NCI-H146 (cell line): Measurements from ENCODE around the gene GUCY1A2.
"Not testable (repeated sequence)": the region's sequence is repeated elsewhere in the genome, so short reads cannot be mapped to it uniquely, and the experiment has no call there.

Source experiments
- DNase-seq: peaks from one replicate; lab custom pipeline; 2025; lab: John Stamatoyannopoulos, UW

GUCY1A2 gene, protein sequence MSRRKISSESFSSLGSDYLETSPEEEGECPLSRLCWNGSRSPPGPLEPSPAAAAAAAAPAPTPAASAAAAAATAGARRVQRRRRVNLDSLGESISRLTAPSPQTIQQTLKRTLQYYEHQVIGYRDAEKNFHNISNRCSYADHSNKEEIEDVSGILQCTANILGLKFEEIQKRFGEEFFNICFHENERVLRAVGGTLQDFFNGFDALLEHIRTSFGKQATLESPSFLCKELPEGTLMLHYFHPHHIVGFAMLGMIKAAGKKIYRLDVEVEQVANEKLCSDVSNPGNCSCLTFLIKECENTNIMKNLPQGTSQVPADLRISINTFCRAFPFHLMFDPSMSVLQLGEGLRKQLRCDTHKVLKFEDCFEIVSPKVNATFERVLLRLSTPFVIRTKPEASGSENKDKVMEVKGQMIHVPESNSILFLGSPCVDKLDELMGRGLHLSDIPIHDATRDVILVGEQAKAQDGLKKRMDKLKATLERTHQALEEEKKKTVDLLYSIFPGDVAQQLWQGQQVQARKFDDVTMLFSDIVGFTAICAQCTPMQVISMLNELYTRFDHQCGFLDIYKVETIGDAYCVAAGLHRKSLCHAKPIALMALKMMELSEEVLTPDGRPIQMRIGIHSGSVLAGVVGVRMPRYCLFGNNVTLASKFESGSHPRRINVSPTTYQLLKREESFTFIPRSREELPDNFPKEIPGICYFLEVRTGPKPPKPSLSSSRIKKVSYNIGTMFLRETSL

DNA sequence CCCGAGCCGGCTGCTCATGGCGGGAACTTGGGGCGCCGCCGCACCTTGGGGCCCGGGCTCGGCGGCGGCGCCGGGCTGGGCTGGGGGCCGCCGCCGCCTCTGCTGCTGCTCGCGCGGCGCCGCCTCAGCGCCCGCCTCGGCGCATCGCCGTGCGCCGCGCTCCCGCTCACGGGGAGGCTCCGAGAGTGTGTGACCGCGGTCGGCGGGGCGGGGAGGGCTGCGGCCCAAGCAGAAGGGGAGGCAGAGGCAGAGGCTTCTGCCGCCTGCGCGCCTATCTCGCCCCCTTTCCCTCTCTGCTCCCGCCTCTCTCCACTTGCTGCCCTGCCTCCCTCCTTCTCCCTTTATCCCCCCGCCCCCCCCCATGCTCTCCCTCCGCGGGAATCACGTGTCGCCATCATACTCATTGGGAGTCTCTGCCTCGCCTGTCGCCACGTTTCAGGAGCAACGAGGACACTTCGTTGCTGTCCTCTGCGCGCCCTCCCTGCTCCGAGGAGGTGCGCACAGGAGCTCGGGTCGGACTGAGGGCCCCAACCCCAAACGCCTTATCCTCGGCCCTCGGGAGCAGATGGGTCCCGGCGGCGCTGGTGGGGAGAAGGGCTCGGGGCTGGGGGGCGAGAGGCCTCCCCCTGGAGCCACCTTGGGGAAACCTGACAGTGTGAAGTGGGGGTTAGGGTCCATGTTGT lies at the start of gene GUCY1A2:
TSS of gene GUCY1A2 (minus strand) at position 258 of the 683 bp plus-strand sequence. CDS start 421 bp downstream, outside the sequence.
- DNase-seq = peak; percentile 45

DNA sequence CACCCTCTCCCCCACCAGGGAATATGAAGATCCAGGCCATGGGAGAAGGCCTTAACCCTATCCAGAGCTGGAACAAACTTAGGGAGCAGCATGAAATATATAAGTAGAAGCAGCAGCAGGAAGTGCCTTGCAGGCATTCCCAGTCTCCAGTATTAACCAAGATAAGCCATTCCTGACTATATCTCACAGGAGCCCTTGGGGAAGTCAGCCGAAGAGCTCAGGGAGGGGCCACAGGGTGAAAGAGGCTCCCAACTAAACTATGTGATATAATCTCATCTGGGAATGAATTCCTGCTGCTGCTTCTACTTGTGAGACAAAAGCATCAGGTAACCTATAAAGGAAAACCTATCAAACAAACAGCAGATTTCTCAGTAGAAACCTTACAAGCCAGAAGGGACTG lies 36.1 kb upstream of the GUCY1A2 start:
- DNase-seq = no peak

DNA sequence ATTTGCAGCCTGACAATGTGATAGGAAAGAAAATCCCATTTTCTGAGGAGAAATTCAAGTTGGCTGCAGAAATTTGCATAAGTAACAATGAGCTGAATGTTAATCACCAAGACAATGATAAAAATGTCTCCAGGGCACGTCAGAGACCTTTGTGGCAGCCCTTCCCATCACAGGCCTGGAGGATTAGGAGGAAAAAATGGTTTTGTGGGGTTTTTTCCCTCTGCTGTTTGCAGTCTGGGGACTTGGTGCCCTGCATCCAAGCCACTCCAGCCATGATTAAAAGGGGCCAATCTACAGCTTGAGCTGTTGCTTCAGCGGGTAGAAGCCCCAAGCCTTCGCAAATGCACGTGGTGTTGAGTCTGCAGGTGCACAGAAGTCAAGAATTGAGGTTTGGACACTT lies 33.1 kb upstream of the GUCY1A2 start:
- not testable (repeated sequence) for DNase-seq

DNA sequence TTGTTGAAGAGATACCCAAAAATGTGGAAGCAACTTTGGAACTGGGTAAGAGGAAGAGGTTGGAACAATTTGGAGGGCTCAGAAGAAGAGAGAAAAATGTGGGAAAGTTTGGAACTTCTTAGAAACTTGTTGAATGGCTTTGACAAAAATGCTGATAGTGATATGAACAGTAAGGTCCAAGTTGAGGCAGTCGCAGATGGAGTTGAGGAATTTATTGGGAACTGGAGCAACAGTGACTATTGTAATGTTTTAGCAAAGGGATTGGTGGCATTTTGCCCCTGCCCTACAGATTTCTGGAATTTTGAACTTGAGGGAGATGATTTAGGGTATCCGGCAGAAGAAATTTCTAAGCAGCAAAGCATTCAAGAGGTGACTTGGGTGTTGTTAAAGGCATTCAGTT lies 32.6 kb upstream of the GUCY1A2 start:
- DNase-seq = not testable (repeated sequence)

DNA sequence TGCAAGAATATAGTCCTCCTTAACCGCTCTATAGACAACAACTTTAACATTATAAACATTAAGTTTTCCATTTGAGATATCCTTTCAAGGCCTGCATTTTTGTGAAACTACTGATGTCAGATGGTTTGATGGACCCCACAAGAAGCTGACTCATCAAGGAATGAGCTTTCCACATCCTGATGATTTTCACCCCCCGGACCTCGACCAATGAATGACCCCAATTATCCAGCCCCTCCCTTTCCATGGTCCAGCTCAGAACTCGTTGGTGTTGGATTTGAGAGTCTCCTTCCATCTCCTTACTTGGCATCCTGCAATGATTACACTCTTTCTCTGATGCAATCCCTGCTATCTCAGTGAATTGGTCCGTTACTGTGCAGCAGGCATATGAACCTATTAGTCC lies 31.8 kb upstream of the GUCY1A2 start:
- DNase-seq = no peak

DNA sequence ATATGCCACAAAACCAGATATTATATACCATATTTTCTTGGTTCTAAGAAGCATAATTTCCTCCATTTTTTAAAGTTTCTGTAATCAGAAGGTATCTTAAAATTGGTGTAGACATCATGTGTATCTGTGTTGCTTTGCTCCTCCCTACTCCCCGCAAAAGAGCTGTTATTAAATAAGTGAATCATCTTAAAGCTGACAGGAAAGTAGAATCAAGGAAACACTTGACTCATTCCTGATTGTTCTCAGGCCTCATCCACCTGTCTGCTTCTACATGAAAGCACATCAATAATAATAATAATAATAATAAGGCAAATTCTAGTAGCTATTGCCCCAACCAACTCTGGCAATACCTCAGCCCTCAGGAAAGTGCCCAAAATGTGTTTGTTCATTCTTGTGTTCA lies 26.2 kb upstream of the GUCY1A2 start:
- DNase-seq = no peak

DNA sequence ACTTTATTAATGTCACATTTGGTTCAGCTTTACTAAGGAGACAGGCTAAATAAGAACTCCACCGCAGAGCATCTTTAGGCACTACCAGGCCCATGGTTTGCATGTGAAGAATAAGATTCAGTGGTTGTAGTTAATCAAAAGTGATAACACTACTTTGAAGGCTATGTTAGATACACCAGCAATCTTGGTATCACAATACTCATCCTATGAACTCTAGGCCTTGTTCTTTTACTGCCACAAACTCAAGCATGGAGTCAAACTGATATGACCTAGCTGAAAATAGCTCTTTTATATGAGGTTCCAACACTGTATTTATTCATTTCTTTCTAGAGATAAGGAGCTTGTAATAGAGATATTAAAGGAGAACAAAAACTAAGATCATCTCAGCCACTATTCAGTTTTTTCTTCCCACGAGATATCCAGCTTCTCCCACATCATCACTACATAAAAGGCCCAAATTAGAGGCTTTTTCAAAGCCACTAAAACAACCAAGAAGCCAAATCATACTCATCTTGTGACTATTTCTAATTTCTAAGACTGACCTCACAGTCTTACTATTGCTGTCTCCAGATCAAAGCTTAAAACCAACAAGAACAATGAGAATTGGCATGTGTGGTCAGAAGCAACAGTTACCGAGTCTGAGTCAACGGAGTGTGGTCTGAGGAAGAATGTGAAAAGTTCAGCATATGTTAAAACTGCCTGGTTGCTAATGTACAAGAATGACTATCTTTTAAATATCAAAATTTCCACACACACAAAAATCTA lies 25.1 kb upstream of the GUCY1A2 start:
- DNase-seq = no peak

DNA sequence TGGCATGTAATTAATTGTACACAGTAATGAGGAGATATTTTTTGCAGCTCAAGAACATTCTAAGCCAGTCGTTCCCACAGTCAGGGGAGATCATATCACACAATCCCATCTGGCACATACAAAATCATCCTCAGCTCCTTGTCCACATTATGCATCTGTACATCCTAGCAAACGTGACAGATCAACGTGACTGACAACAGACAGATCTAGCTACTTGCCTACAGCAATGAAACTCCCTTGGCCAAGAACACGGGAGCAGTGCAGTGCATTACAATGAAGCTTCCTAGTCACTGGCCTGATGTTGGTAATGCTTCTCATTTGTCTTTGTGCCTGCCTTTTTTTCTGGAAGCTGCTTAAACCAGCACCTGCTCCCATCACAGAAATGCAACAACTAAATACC lies 24.5 kb upstream of the GUCY1A2 start:
- DNase-seq = no peak

DNA sequence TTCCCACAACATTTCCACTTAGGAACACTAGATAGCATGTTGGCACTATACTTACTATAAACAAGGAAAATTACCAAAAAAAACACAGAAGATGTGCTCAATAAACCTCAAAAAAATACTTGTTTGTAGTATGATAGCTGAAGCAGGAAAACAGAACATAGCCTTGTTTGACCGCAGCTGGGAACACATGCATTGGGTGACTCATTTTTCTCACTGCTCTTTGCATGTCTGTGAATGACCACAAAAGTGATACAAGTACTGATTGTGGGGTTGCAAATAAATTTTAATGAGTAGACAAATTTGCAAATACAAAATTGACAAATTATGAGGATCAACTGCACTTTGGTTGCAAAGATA lies 22.8 kb upstream of the GUCY1A2 start:
- no peak for DNase-seq

DNA sequence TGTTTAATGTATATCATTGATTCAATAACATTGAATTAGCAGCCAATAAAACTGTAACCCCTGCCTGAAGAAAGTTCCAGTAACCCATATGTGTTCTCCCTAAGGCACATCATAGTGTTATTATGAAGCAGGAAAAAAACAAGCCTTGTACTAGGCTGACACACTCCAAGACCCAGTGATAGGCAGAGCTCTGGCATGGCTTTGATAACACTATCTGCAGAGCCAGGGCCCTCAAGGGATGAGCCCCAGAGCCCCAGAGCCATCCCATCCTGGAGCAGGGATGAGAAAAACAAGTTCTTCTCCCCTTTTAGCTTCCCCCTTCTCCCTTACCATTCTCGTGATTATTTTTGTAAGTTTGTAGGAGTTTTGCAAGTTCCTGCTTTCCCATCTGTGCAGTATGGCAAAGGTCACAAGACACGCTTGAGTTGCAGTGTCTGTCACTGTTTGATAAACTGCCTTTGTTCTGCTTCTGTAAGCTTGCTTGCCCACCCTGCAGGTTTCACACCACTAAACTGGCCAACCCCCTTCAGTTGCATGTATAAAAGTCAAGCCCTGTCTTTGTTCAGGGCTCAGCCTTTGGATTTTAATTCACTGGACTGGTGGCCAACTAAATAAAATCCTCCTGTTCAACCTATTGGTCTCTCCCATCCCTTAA lies 22.3 kb upstream of the GUCY1A2 start:
- no peak for DNase-seq

DNA sequence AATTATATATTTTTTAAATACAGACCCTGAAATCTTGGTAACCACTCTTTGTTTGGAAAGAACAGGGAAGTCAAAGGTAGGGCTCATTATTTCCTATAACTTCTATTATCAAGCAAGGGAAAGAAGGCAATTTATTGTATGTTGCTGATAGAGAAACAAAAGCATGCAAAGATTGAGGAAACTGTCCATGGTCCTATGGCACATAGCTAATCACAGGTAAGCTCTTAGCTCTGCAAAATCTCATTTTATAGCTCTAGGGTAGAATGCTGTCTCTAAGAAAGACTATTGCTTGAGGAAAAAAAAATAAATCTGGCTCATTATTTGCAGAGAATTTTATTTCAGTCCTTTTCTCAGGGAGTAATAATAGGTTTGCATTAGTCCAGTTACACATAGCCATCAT lies 7.4 kb upstream of the GUCY1A2 start:
- DNase-seq = no peak

DNA sequence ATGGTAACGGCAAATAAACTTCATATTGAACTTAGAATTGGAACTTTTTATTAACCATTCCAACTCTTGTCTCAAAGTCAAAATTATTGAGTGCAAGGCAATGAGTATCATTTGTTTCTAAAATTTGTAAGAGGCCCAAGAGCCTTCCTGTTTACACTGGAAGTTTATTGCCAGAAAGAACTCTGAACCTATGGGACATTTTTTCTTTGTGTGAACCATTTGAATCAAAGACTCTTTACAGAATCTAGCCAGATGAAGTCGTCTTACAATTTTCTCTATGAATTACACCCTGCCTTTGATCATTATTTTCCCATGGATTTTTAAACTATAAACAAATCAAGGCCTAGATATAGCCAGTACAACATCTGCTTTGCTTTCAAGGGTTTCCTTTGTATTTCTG lies 2.3 kb upstream of the GUCY1A2 start:
- DNase-seq = no peak

DNA sequence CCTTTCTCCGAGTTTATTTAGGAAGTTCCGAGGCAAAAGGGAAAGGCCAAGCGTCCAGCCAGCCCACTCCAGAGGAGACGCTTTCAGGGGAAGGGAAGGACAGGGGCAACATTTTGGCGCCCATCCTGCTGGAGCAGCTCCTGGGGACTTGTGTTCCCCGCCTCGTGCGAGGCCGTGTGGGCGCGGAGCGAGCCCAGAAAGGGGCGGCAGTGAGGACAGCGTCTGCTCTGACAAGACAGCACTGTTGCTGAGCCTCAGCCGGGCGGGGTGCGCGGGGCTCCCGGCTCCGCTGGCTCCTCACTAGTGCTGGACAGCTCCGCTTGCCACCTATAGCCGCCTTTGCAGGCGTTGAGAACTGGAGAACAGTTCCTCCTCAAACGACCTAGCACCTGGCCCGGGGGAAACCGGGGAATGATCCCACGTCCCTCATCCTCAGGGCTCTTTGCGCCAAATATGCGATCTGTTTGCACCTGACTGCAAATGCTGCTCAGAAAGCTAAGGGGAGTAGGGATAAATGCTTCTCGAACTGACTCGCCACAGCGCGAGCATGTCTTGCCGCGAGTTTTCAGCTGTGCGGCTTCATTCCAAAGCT lies 722 bp upstream of the GUCY1A2 start:
- DNase-seq = no peak

DNA sequence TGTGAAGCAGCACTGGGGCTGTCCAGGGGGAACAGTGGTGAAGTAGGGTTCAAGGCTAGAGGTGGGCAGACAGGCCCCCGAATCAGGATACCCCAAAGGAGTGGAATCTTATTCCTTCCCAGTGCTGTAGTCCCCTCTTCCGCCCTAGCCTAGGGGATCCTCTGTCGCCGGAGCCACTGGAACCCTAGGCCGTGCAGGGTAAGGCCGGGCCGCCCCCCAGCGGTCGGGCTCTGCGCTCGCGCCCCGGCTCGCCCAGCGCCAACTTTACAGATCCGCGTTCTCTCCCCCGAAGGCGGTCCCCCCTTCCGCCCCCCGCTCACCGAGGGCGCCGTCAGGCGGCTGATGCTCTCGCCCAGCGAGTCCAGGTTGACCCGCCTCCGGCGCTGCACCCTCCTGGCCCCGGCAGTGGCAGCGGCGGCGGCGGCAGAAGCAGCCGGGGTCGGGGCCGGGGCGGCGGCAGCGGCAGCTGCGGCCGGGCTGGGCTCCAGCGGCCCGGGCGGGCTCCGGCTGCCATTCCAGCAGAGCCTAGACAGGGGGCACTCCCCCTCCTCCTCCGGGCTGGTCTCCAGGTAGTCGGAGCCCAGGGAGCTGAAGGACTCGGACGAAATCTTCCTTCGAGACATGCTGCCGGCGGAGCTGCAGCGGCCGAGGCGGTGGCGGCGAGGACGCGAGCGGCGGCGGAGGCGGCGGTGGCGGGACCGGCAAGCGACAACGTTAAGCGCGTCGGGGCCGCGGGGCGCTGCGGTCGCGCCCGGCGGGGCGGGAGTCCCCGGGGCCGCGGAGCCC lies 650 bp downstream of the GUCY1A2 start:
- peak; percentile 47 for DNase-seq

DNA sequence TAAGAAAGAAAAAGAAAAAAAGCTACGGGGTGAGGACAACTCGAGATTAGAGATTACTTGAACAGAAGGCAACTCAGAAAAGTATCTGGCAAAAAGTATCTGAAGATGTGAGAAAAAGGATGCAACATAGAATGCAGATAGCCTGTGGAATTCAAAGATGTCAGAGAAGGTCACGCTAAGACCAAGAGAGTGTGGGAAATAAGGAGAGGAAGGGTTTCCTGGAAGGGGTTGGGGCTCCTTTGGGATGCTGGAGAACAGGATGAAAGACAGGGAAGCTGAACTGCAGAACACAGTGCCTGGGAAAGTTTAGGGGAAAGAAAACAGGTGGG lies 1.2 kb downstream of the GUCY1A2 start:
- no peak for DNase-seq

DNA sequence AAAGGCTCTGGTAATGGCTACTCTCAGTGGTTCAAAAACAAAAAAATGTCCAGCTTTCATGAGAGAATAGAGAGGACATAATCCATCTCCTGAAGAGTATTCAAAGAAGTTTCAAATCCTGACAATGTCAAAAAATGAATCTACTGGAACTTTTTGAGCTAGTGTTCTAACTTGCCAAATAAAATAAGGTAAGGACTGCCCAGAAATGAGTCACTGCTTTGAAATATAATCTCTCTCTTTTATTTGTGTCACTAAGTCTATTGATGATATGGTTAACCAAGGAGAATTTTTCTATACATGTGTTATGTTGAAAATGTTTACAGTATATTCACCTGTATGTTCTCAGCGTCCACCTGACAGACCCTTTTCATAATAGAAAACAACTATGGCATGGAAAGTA lies 3.4 kb downstream of the GUCY1A2 start:
- no peak for DNase-seq

DNA sequence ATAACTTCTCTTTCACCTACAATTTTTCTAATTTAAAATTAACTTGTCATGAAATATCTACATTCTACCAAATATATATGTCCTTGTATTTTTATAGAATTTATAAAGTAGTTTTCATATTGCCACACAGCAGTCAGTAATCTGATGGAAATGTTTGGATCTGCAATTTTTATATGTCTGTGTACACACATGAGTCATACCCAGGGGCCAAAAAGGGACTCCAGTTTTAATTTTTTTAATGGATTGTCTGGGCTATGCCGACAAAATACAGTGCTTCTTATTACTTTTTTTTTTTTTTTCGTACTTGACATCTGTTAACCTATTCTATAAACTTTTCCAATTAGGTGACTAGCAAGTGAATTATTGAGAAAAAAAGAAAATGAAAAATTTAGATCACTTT lies 6.3 kb downstream of the GUCY1A2 start:
- no peak for DNase-seq

DNA sequence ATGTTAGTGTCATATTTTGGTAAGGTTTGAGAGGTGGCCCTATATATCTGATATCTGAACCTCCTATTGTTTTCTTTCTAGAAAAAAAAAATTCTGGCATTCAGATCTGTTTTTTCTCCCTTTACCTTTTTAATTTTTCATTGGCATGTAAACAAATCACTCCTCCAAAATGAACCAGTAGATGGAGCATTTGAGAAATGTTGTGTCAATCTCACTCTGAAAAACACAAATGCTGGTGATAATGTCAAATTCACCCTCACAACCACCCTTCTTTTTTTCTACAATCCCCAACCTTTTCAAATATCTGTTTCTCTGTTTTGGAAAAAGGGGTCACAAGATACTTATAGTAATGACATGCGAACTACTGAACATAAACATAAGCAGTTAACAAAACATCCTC lies 9.1 kb downstream of the GUCY1A2 start:
- no peak for DNase-seq

DNA sequence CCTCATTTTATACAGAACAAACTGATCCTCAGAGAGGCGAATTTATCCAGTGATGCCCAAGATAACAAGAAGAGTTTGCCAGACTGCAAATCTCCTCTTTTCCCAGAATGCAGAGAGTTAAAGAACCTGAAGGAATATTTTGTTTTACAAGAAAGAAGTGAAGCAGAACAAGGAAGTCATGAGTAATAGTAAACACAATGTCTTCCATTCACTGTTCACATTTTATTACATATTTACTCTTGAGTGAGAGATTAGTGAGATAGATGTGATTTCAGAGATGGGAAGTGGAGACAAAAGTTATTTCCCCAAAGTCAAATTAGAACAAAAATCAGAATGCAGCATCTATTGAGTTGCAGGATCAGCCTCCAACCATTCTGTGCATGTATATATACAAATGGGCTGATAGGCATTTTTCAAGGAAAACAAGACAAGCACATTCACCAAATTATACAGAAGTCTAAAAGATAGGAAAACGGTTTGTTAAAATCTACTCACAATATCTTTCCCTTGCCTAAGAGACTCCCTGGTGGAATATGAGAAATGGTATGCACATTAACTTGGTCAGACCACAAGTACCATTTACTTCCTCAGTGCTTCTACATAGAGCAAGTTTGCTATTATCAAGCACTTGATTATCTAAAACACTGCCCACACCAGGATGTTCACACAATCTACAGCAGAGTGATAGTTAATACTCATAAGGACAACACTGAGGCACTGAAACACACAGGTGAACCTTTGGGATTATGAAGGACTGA lies 12.0 kb downstream of the GUCY1A2 start:
- no peak for DNase-seq

DNA sequence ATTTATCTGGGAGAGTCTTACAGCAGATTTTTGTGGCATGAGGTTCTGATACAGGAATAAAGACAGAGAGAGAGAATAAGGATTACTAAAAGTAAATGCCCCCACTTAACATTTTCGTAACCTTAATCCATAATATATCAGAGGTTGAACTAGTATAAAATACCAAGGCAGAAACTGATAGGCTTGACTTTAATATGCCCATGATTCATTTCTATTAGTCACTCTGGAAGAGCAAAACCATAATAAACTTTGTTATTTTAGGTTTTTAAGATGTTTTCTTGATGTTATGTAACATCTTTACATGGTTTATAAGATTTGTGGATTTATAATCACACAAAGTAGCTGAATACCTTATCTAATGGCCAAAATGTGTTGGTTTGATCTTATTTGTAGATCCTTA lies 19.1 kb downstream of the GUCY1A2 start:
- no peak for DNase-seq
